Neural progenitor cell (in vitro differentiated cells): Measurements from ENCODE around the gene TOR4A. TPM values are rescaled to one million over a fixed set of nuclear protein-coding genes. Genes with fewer than 3 reads are reported as not detected.

ENCODE experiments used
- DNase-seq: peaks from one replicate; pipeline ENCODE4 v3.0.0-alpha.2; 2016; ENCODE audit warnings: low spot score
- H2AFZ ChIP-seq: fragments of 200-600 bp; sonication (generic); replicated peaks from 2 replicates; pipeline ENCODE4 v1.6.1; 2016; ENCODE audit warnings: antibody characterized with exemption
- H3F3A ChIP-seq: fragments of 200-600 bp; sonication (generic); 2 replicates; pipeline ENCODE4 v1.6.1; 2016; ENCODE audit warnings: antibody characterized with exemption, low read depth
- H3K27ac ChIP-seq: fragments of 200-600 bp; sonication (generic); 2 replicates; pipeline ENCODE4 v1.5.1; 2016; ENCODE audit warnings: mild to moderate bottlenecking
- H3K27me3 ChIP-seq: fragments of 200-600 bp; sonication (generic); 2 replicates; pipeline ENCODE4 v1.6.1; 2016; ENCODE audit warnings: mild to moderate bottlenecking, moderate library complexity
- H3K36me3 ChIP-seq: fragments of 200-600 bp; sonication (generic); 2 replicates; pipeline ENCODE4 v1.5.1; 2016
- H3K4me1 ChIP-seq: fragments of 200-600 bp; sonication (generic); 2 replicates; pipeline ENCODE4 v1.6.1; 2016; ENCODE audit warnings: mixed run types
- H3K4me2 ChIP-seq: fragments of 200-600 bp; sonication (generic); 2 replicates; pipeline ENCODE4 v1.6.1; 2016
- H3K4me3 ChIP-seq: fragments of 200-600 bp; sonication (generic); 2 replicates; pipeline ENCODE4 v1.5.1; 2016
- H3K79me2 ChIP-seq: fragments of 200-600 bp; sonication (generic); 2 replicates; pipeline ENCODE4 v1.6.1; 2016; ENCODE audit warnings: low read depth
- H3K9ac ChIP-seq: fragments of 200-600 bp; sonication (generic); 2 replicates; pipeline ENCODE4 v1.6.1; 2016
- H3K9me3 ChIP-seq: fragments of 200-600 bp; sonication (generic); 2 replicates; pipeline ENCODE4 v1.5.1; 2016; ENCODE audit warnings: low read depth
- H4K20me1 ChIP-seq: fragments of 200-600 bp; sonication (generic); 2 replicates; pipeline ENCODE4 v1.6.1; 2016; ENCODE audit warnings: low read depth
- H3K27ac Mint-ChIP-seq: 3 replicates; pipeline ENCODE4 v1.8.0; 2021; ENCODE audit warnings: mixed read lengths
- H3K27me3 Mint-ChIP-seq: 2 replicates; pipeline ENCODE4 v1.8.0; 2022; ENCODE audit warnings: low read depth, mild to moderate bottlenecking, inconsistent platforms, moderate library complexity, mixed read lengths; ENCODE audit not compliant: insufficient read depth
- H3K36me3 Mint-ChIP-seq: 3 replicates; pipeline ENCODE4 v1.8.0; 2021; ENCODE audit warnings: mixed read lengths
- H3K4me1 Mint-ChIP-seq: 3 replicates; pipeline ENCODE4 v1.8.0; 2021; ENCODE audit warnings: mixed read lengths
- H3K4me3 Mint-ChIP-seq: 3 replicates; pipeline ENCODE4 v1.8.0; 2021; ENCODE audit warnings: mild to moderate bottlenecking, moderate library complexity, mixed read lengths
- H3K9me3 Mint-ChIP-seq: 3 replicates; pipeline ENCODE4 v1.8.0; 2020; ENCODE audit warnings: mixed read lengths
- EZH2 ChIP-seq: fragments of 200-600 bp; sonication (generic); IDR thresholded peaks from 2 replicates; pipeline ENCODE4 v1.6.1; 2017; ENCODE audit warnings: antibody characterized with exemption, mild to moderate bottlenecking, moderate library complexity
- EZH2phosphoT487 ChIP-seq: fragments of 200-600 bp; sonication (generic); IDR thresholded peaks from 2 replicates; pipeline ENCODE4 v1.6.1; 2017; ENCODE audit warnings: antibody characterized with exemption
- total RNA-seq: library from RNA; depleted of rRNA; stranded (reverse); fragments of >200 nt; gene quantifications from 2 replicates; pipeline ENCODE4 v1.2.3, GENCODE V29; 2015; ENCODE audit warnings: low replicate concordance
- TF ChIP-seq, protein P1 (sequence below): fragments of 200-600 bp; sonication (generic); IDR thresholded peaks from 2 replicates; pipeline ENCODE4 v1.5.1; 2017; ENCODE audit warnings: antibody characterized with exemption, mild to moderate bottlenecking

The TOR4A gene
- total RNA-seq, 1 donor from 2014 or later: 0.39 TPM

DNA sequence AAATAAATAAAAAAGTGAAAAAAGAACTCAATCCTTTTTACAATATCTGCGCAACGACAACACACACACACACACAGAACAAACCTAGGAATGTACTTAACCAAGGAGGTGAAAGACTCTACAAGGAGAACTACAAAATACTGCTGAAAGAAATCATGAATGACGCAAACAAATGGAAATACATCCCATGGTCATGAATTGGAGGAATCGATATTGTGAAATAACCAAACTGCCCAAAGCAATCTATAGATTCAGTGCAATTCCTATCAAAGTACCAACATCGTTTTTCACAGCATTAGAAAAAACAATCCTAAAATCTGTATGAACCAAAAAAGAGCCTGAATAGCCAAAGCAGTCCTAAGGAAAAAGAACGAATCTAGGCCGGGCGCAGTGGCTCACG is 54.4 kb downstream of the TOR4A start:
- H3K9ac ChIP-seq: no peak overlapping the region
- no peak overlapping the region for H2AFZ ChIP-seq
- peaks cover 4% of the 10 kb centered on the region for H3K9me3 ChIP-seq
- no peak overlapping the region for H3K4me3 ChIP-seq
- H3K27ac Mint-ChIP-seq: no peak overlapping the region
- no peaks in the 10 kb centered on the region for H3K4me1 ChIP-seq
- no peak overlapping the region for H3K27ac ChIP-seq
- no peak overlapping the region for H3K4me3 Mint-ChIP-seq
- TF ChIP-seq EZH2phosphoT487 (no peak), EZH2 (no peak)
- TF ChIP-seq, protein P1, sequence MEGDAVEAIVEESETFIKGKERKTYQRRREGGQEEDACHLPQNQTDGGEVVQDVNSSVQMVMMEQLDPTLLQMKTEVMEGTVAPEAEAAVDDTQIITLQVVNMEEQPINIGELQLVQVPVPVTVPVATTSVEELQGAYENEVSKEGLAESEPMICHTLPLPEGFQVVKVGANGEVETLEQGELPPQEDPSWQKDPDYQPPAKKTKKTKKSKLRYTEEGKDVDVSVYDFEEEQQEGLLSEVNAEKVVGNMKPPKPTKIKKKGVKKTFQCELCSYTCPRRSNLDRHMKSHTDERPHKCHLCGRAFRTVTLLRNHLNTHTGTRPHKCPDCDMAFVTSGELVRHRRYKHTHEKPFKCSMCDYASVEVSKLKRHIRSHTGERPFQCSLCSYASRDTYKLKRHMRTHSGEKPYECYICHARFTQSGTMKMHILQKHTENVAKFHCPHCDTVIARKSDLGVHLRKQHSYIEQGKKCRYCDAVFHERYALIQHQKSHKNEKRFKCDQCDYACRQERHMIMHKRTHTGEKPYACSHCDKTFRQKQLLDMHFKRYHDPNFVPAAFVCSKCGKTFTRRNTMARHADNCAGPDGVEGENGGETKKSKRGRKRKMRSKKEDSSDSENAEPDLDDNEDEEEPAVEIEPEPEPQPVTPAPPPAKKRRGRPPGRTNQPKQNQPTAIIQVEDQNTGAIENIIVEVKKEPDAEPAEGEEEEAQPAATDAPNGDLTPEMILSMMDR: no peak
- no peaks in the 10 kb centered on the region for H3K79me2 ChIP-seq
- H3K27me3 ChIP-seq: no peaks in the 10 kb centered on the region
- H3K36me3 Mint-ChIP-seq: peaks cover 11% of the 10 kb centered on the region
- no peaks in the 10 kb centered on the region for H4K20me1 ChIP-seq
- no peaks in the 10 kb centered on the region for H3K36me3 ChIP-seq
- peaks cover 4% of the 10 kb centered on the region for H3K4me1 Mint-ChIP-seq
- no peak overlapping the region for H3K4me2 ChIP-seq
- peaks cover 2% of the 10 kb centered on the region for H3K27me3 Mint-ChIP-seq
- peaks cover 23% of the 10 kb centered on the region for H3K9me3 Mint-ChIP-seq
- no peak for DNase-seq
- peaks cover 10% of the 10 kb centered on the region for H3F3A ChIP-seq

Other genes starting within 250 kb of the TOR4A start
- 2.7 and 19.7 TPM in 2 replicates for gene ABCA2, start 249.5 kb upstream of the TOR4A start, total RNA-seq
- not detected in 2 replicates for gene FUT7, start 245.6 kb upstream of the TOR4A start, total RNA-seq
- 3.8 and 31.3 TPM in 2 replicates for gene NPDC1, start 231.5 kb upstream of the TOR4A start, total RNA-seq
- gene ENTPD2, start 223.7 kb upstream of the TOR4A start, total RNA-seq: not detected in 2 replicates
- gene SAPCD2, start 207.2 kb upstream of the TOR4A start, total RNA-seq: 5.7 and 27.7 TPM in 2 replicates
- gene UAP1L1, start 200.2 kb upstream of the TOR4A start, total RNA-seq: 0.12 and 0.51 TPM in 2 replicates
- 24.6 and 43.5 TPM in 2 replicates for gene MAN1B1, start 190.7 kb upstream of the TOR4A start, total RNA-seq
- gene DPP7, start 163.0 kb upstream of the TOR4A start, total RNA-seq: 2.6 and 24.3 TPM in 2 replicates
- gene GRIN1, start 138.6 kb upstream of the TOR4A start, total RNA-seq: 0.03 TPM in 1 of 2 replicates, not detected in the other
- 0.59 TPM in 1 of 2 replicates, not detected in the other for gene LRRC26, start 107.7 kb upstream of the TOR4A start, total RNA-seq
- not detected in 2 replicates for gene TMEM210, start 105.7 kb upstream of the TOR4A start, total RNA-seq
- gene ANAPC2, start 89.2 kb upstream of the TOR4A start, total RNA-seq: 18.9 and 30.9 TPM in 2 replicates
- gene SSNA1, start 89.0 kb upstream of the TOR4A start, total RNA-seq: 27.9 and 69.8 TPM in 2 replicates
- gene TPRN, start 77.0 kb upstream of the TOR4A start, total RNA-seq: 3.4 and 9.1 TPM in 2 replicates
- 21.6 and 43.7 TPM in 2 replicates for gene TMEM203, start 72.1 kb upstream of the TOR4A start, total RNA-seq
- 5.1 and 20.5 TPM in 2 replicates for gene NDOR1, start 72.0 kb upstream of the TOR4A start, total RNA-seq
- 0.77 and 0.84 TPM in 2 replicates for gene RNF208, start 55.5 kb upstream of the TOR4A start, total RNA-seq
- gene CYSRT1, start 52.6 kb upstream of the TOR4A start, total RNA-seq: 0.56 TPM in 1 of 2 replicates, not detected in the other
- gene RNF224, start 50.2 kb upstream of the TOR4A start, total RNA-seq: not detected in 2 replicates
- gene SLC34A3, start 46.8 kb upstream of the TOR4A start, total RNA-seq: not detected in 2 replicates
- 183 and 367 TPM in 2 replicates for gene TUBB4B, start 36.4 kb upstream of the TOR4A start, total RNA-seq
- not detected in 2 replicates for gene STPG3, start 26.4 kb upstream of the TOR4A start, total RNA-seq
- 35.2 and 76.1 TPM in 2 replicates for gene NELFB, start 22.4 kb upstream of the TOR4A start, total RNA-seq
- 20.7 and 25.2 TPM in 2 replicates for gene NRARP, start 24.5 kb downstream of the TOR4A start, total RNA-seq
- gene EXD3, start 145.4 kb downstream of the TOR4A start, total RNA-seq: 4.7 and 25.1 TPM in 2 replicates
- 0.39 and 0.65 TPM in 2 replicates for gene NOXA1, start 145.7 kb downstream of the TOR4A start, total RNA-seq
- not detected in 2 replicates for gene ENTPD8, start 163.6 kb downstream of the TOR4A start, total RNA-seq
- gene NSMF, start 181.6 kb downstream of the TOR4A start, total RNA-seq: 17.1 and 62.0 TPM in 2 replicates